NCI-H82 treated with DMSO at 0.1 percent for 48 hours (cell line): ENCODE results near the gene NEMP2.

ENCODE experiments used
- DNase-seq: peaks from one replicate; lab custom pipeline; 2025; ENCODE audit not compliant: unreplicated experiment; lab: John Stamatoyannopoulos, UW

The NEMP2 gene, protein sequence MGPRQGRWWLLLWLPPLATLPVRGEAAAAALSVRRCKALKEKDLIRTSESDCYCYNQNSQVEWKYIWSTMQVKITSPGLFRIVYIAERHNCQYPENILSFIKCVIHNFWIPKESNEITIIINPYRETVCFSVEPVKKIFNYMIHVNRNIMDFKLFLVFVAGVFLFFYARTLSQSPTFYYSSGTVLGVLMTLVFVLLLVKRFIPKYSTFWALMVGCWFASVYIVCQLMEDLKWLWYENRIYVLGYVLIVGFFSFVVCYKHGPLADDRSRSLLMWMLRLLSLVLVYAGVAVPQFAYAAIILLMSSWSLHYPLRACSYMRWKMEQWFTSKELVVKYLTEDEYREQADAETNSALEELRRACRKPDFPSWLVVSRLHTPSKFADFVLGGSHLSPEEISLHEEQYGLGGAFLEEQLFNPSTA

DNA sequence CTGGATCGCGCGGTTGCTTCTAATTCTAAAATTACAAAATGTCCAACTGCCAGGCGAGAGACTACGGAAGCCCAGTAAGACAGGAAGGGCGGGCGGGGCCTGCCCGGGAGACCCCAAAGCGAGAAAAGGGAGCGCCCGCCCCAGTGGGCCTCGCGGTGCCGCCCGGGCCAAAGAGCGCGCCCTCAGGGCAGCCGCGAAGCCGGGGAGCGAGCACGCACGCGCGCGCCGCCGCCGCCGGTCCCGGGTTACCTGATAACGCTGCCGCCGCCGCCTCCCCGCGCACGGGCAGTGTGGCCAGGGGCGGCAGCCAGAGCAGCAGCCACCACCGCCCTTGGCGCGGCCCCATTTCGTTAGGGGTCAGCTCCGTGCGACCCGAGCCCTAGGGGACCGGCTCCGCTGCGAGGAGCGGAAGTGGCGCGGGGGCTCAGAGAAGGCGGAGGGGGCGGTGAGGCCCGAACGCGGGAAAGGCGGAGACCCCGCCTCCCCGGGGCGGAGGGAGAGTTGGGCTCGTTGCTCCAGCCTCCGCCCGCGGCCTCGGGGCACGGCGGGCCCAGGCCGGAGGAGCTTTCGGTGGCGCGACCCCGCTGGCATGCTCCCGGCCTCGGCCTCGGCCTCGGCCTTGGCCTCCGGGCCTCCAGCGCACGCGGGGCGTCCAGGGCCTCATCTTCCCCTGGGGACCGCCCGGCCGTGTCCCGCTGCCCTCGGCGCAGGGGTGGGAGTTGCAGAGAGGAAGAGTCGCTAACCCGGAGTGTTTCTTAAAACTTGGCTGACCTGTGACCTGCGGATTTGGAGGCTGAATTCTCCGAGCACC is at the start of gene NEMP2:
NEMP2 (minus strand) TSS at position 413 of the 811 bp plus-strand sequence; CDS start at position 346, 67 bp downstream.
- peak; percentile 15 for DNase-seq

- DNase-seq: no peak
Observed at GRCh38 chr2:190583507-190584337, 49.2 kb upstream of the NEMP2 start.

GRCh38 chr2:190582736-190583506 is 48.4 kb upstream of the NEMP2 start:
- no peak for DNase-seq

GRCh38 chr2:190582019-190582418 is 47.5 kb upstream of the NEMP2 start:
- peak; percentile 14 for DNase-seq

DNA sequence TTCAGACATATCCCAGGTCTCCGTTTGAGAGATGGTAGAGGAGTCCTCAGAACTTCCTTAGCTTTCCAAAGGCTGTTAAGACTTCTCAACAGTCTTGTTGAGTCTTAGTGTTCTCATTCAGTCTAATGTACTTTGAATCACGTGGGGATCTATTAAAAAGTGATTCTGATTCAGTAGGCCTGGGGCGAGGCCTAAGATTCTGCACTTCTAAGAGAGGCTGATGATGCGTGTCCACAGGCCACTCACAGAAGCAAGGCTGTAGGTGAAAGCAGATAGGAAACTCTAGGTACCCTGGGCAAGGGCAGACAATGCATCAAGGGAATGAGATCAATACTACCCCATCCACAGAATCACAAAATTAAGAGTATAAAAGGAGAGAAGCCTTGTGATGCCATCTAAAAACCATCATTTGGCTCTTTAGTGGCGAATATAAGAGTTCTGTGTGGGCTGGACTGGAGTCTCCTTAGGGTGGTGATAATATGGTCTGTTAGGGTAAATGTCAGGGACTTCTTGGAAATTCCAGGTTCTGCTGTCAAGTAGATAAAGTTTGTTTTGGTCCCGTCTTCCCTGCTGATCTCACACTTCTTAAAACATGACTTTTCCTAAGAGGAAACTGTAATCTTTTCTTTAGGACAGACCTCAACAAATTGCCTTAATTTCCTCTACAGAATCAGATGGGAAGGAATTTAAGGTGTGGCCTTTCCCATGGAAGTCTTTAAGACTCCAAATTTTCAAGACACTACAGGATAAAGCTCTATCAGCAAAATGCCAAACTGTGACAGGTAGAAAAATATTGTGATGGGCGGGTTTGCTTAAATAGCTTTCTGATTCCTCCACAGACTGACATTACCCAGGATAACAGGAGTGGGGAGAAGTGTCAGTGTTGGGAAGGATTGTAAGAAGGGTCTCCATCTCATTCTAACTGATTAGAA is 45.7 kb upstream of the NEMP2 start:
- no peak for DNase-seq

DNA sequence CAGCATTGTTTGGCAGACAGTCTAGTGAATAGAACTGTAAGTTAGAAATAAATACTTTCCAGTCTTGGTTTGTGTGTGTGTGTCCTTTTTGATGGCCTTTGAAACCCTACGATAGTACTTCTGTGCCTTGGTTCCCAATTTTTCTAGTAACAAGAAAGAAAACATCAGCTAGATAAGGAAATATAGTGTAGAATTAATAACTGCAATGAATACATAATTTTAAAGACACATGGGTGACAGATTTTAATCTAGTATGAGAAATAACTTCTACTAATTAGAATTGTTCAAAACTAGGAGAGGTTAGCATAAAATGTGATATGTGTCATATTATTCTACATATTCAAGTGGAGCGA is 44.5 kb upstream of the NEMP2 start:
- DNase-seq: no peak

GRCh38 chr2:190578158-190579057 is 43.9 kb upstream of the NEMP2 start:
- no peak for DNase-seq

- DNase-seq: no peak
Observed at GRCh38 chr2:190576573-190576972, 42.1 kb upstream of the NEMP2 start.

DNA sequence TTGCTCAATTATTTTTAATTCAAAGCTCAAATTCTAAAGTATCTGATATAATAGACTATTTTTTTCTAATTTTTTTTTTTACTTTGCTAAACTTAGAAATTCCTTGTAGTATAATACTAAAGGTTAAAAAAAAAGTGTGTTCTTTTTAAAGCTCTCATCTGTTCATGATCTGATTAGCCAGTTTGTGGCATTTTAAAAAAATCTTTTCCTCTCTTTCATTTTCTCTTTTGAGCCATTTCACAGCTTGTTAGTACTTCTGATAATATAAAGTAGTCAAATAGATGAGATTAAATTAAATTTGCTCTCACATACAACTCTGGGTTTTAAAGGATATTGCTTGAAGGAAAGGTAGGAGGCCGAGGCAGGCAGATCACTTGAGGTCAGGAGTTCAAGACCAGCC is 40.7 kb upstream of the NEMP2 start:
- no peak for DNase-seq

DNA sequence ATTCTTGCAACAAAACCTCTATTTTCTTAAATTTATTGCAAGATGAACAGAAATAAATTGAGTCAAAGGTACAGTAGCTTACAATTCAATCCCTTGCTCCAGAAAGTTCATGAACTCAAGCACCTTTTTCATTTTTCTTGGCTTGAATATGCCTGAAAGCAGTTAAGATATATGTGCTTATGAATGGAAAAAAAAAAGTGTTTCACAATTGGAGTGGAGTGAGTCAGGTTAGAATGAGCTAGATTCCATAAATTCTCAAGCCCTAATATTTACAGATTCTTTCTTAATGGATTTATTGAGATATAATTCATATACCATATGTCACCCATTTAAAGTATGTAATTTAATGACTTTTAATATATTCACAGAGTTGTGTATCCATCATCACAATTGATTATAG is 39.6 kb upstream of the NEMP2 start:
- no peak for DNase-seq

- DNase-seq: no peak
Observed at GRCh38 chr2:190572246-190572645, 37.7 kb upstream of the NEMP2 start.

- peak; percentile 9 for DNase-seq
Observed at GRCh38 chr2:190571686-190572085, 37.2 kb upstream of the NEMP2 start.

DNA sequence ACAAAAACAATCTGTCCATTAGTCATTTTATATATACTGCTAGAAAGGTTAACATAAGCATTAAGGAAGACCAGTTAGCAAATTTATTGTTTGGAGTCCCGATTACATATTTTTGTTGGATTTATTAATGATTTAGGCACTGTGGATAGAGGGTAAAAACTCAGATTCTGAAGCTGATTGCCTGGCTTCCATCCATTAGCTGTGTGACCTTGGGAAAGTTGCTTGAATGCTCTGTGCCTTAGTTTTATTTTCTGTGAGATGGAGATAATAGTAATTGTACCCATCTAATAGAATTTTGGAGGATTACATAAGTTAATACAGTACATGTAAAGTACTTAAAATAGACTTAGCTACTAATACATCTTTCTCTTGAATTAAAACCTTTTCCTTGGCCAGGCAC is 36.3 kb upstream of the NEMP2 start:
- no peak for DNase-seq

DNA sequence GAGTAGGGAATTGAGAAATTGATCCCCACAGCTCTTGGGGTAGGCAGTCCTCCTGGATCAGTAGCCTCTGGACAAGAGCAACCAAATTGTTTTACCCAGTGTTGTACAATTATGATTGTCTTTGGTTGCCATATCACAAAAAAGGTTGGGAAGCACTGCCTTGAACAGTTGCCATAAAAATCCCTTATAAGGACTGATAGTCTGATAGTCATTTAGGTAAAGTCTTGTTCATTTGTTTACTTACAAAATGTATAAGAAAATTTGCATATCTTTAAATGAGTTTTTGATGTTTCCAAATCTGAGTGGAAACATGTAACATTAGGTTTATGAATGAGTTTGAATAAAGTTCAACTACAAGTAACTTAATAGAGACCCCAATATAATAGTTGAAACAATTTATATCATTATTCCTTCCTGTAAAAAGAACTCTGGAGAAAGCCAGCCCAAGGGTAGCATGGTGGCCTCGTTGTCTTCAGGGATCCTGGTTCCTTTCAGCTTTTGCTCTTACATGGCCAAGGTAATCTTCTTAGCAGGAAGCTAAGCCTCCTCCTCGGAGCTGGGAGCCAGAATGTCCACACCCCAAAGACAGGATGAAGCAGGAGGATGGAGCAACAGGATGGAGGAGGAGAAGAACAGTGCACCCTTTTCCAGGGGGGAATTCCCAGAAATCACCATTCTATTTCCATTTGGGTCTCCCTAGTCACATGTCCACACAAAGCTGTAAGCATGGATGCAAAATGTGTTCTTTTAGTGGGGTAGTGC is 35.7 kb upstream of the NEMP2 start:
- DNase-seq: peak; percentile 24

DNA sequence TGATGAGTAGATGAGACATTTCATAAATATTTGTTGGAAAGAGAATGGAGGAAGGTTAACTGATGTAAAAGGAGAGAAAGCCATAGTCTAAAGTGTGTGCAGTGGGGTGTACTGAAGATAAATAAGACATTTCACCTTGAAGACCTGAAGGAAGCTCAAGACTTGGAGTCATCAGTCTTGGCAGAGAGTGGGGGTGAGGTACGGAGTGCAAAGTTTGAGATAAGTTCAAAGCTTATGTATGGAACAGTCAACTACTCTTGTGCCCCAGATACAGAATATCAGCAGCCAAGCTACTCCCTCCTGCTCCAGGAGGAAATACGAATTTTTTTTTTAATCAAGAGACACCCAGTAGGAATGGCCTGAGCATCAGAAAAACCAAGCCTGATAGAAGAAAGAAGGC is 30.3 kb upstream of the NEMP2 start:
- DNase-seq: no peak

DNA sequence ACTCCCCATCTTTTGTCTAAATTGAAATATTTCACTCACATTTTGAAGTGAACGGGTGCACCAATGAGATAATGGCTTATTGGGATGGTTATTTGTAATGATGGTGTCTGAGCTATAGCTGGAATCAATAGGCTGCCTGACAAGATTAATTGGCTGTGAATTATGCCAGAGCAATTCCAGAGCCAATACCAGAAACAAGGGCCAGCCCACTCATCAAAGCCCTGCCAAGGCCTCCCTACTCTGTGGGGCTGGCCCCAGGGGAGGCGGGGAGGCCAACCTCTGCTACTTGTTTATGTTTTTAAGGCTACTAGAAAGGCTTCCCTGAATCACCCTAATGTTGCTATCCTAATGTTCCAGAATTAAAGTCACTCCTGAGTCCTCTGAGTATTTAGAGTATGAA is 29.1 kb upstream of the NEMP2 start:
- no peak for DNase-seq

DNA sequence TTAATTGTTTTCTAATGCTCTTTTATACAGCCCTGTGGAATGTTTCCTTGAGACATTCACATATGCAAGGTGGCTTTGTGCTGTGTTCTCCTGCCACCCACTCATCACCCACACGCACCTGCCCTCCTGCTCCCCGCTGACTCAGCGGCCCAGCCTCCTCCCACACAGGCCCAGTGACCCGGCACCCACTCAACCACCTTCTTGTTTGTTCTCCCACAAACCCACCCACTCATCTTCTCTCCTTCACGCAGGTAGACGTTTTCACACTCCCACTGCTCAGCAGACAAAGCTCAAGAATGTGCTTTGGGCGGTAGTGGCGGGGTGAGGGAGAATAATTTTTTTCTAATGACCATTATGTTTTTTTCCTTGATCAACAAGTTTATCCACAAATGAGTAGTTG is 28.6 kb upstream of the NEMP2 start:
- no peak for DNase-seq

GRCh38 chr2:190562121-190562520 is 27.6 kb upstream of the NEMP2 start:
- no peak for DNase-seq
